Stimulated activated CD8-positive, alpha-beta memory T cell treated with anti-CD3 and anti-CD28 coated beads, Interleukin-12 subunit alpha, Interleukin-12 subunit beta, amount 100 ng/mL, for 24 hours (primary cell): ENCODE results near the gene BTNL3.

Experiments
- DNase-seq: peaks from one replicate; pipeline ENCODE4 v3.0.0-alpha.2; 2020; ENCODE audit errors: extremely low read depth

Gene BTNL3

GRCh38 chr5:181047288-181047687, 58.6 kb downstream of the BTNL3 start:
- DNase-seq = no peak

GRCh38 chr5:181047921-181048320, 59.3 kb downstream of the BTNL3 start:
- no peak for DNase-seq

DNA sequence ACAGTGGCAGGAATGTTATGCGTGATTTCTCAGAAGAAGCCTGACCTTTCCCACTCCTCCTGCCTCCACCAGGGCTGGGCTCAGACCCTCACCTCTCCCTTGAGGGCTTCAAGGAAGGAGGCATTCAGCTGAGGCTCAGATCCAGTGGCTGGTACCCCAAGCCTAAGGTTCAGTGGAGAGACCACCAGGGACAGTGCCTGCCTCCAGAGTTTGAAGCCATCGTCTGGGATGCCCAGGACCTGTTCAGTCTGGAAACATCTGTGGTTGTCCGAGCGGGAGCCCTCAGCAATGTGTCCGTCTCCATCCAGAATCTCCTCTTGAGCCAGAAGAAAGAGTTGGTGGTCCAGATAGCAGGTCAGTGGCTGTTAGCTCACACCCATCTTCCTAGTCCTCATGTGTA, 61.4 kb downstream of the BTNL3 start:
- DNase-seq = no peak

- no peak for DNase-seq
Measured at GRCh38 chr5:181051841-181052671, 63.4 kb downstream of the BTNL3 start.

DNA sequence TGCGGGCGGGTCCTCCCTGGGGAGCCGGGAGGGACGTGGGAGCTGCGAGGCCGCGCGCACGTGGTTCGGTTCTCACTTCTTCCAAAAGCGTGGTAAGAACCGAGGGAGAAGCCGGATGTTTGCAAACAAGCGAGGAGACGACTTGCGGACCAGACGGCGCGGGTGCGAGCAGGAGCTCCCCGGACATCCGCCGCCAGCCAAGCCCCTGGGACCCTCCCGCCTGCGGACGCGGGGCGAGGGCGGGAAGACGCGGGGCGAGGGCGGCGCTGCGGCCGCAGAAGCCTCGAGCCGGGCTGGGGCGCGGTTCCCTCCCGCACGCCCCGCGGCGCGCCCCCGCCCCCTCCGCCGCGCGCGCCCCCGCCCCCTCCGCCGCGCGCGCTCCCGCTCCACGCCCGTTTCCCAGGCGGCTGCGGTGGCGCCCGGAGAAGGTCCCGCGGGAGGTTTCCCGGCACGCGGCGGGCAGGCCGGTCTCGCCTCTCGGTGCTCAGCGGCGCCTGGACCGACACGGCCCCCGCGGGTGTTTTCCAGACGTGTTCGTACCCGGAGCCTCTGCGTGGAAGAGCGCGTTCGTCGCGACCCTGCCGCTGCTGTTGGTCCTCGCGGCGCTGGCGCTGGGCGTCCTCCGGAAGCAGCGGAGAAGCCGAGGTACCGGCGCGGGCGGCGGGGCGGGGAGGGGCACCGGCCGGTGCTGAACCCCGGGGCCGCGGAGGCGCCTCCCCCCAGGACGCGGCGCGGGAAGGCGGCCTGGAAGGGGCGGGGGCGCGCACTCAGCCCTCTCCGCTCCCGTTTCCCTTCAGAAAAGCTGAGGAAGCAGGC, 64.2 kb downstream of the BTNL3 start:
- no peak for DNase-seq

DNA sequence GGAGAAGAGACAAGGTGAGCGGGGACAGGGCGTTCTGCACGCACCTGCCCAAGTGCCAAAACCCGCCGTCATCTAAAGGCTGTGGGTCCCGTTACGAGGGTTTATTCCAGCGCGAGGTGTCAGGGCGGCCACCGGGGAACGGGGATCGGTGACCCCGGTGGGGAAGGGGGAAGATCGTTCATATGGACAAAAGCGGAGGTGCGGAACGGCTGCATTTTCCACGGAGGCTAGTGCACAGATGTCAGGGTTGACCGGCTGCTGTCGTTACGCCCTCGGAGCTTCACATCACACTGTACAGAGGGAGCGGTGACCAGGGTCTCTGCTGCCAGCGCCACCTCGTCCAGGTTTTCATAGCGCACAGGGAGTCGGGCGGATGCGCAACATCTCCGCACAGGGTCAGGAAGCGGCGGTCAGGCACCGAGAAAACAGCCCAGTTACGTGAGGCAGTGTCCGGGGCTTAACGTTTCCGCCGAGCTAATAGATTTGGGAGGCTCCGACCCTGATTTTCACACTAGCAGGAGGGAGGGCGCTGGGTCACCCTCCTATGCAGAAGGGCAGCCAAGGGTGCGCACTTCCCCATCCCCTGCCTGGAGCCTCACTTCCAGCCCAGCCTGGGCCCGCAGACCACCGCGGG, 65.0 kb downstream of the BTNL3 start:
- no peak for DNase-seq

DNA sequence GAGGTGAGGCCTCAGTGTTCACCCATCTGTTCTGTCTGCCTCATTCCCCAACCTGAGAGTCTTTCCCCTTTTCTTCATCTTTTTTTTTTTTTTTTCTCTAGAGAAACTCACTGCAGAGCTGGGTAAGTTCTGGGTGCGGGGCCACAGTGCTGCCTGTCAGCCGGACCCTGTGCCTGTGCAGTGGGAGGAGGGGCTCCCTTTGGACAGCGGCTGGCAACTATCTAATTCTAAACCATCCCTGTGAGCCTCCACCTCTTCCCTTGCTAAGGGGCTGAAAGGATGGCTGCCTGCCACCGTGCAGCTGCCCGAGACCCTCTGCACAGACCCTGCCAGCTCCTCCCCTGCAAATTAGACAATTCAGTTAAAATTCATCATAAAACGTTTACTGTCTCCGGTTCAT, 65.5 kb downstream of the BTNL3 start:
- no peak for DNase-seq

- no peak for DNase-seq
Measured at GRCh38 chr5:181054871-181055459, 66.3 kb downstream of the BTNL3 start.
